HG03571 (cell line): ENCODE measurements around the gene ANKS1A.
"Not testable (repeated sequence)": the region's sequence is repeated elsewhere in the genome, so short reads cannot be mapped to it uniquely, and the experiment has no call there.

Experiments used
- ATAC-seq: cut with Tn5 transposase; IDR thresholded peaks from one replicate; pipeline ENCODE4 v1.9.1; 2021; ENCODE audit not compliant: unreplicated experiment

Gene ANKS1A

DNA sequence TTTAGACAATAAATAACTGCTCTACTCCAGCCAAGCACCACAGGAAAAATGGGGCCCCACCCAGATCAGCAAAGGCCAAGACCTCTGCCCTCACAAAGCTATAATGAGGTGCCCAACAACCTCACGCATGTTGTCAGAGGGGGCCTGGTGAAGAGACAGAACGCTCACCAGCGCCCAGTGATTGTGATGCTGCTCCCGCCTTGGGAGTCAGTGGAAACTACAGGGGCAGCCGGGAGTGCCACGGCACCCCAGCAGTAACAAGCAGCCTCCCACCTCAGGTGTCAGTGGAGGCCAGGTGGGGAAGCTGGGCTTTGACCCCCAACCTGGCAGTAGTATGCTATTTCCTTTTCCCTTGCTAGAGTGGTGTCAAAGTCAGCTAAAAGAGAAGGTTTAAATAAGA lies 204.7 kb downstream of the ANKS1A start:
- ATAC-seq: no peak

DNA sequence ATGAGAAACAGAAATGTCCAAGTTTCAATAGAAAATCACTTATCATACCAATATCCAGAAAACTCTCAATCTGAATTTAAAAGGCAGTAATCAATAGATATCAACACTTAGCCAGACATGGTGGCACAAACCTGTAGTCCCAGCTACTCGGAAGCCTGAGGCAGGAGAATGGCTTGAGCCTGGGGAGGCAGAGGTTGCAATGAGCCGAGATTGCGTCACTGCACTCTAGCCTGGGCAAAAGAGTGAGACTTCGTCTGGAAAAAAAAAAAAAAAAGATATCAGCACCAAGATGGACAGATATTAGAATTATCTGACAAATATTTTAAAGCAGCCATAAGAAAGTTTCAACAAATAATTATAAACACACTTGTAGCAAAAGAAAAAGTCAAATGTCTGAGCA lies 205.1 kb downstream of the ANKS1A start:
- ATAC-seq: no peak

DNA sequence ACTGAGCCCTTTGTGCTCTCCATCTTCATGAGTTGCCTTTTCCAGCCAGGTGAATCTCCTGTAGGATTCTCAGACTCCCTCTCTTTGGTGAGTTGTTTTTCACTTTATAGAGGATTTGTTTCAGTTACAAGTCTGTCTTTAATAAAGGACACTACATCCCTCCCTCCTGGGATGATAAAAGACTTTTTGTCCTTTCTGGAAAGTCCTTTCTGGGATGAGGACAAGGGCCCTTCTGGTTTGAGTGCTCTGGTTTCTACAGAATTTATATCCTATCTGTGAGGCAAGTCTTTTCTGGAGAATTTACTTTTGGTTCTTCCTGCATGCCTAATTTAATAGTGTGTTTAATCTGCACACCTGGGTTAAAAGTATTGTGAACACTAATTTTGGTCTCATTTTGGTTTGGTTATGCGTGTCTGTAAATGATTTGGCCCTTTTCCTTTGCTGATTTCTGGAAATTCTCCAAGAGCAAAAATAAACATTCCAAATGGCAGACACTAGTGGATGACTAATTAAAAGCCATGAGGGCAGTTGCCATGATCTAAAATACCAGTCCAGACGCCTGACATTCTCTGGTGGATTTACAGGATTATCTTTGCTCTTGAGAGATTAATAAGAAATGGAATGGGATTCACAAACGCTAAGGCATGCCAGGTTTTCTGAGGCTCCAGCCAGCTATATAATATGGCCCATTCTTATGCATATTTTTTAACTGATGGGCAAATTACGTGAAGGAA lies 207.2 kb downstream of the ANKS1A start:
- ATAC-seq: no peak

GRCh38 chr6:35099116-35099515 lies 210.1 kb downstream of the ANKS1A start:
- no peak for ATAC-seq

- no peak for ATAC-seq
Measured at GRCh38 chr6:35105078-35105477, 216.0 kb downstream of the ANKS1A start.

GRCh38 chr6:35106061-35106460 lies 217.0 kb downstream of the ANKS1A start:
- not testable (repeated sequence) for ATAC-seq

DNA sequence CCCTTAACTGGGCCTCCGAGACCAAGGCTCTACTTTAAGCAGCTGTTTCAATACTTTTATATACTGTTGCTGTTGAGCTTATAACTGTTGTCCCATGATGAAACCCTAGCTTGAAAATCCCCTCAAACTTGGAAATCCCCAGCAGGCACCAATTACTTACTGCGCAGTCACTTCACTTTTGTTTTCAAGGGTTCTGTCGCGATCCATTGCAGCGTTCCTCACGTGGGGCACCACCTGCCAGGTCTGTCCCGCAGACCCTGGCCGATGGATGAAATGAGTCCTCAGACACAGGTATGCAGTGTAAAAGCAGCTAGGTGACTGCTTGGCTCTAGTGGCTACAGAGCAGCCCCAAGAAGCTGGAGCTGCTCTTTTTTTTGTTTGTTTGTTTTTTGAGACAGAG lies 218.2 kb downstream of the ANKS1A start:
- ATAC-seq: not testable (repeated sequence)

- ATAC-seq: not testable (repeated sequence)
Measured at GRCh38 chr6:35107761-35108160, 218.7 kb downstream of the ANKS1A start.

- ATAC-seq: no peak
Measured at GRCh38 chr6:35108309-35108885, 219.3 kb downstream of the ANKS1A start.

- no peak for ATAC-seq
Measured at GRCh38 chr6:35120746-35121145, 231.7 kb downstream of the ANKS1A start.

- ATAC-seq: no peak
Measured at GRCh38 chr6:35124356-35124755, 235.3 kb downstream of the ANKS1A start.

GRCh38 chr6:35128042-35128441 lies 239.0 kb downstream of the ANKS1A start:
- no peak for ATAC-seq

GRCh38 chr6:35128496-35128895 lies 239.4 kb downstream of the ANKS1A start:
- ATAC-seq: no peak

DNA sequence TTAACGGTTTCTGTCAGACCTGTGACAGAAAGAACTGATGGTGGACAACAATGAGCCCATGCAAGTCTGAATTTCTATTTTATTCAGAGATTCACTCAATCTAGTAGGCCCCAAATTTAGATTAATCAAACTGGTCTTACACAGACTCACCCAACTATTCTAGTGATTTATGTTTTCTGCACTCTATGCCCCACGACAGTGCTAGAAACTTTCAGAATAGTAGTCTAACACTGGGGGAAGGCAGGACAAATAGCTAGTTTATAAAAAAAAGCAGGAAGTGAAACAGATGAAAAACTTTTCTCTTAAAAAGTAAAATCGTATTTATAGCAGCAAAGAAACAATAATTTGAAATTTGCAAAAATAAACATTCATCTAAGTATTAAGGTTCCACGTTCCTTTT lies 247.1 kb downstream of the ANKS1A start:
- ATAC-seq: no peak

GRCh38 chr6:35138191-35138590 lies 249.1 kb downstream of the ANKS1A start:
- ATAC-seq: not testable (repeated sequence)

DNA sequence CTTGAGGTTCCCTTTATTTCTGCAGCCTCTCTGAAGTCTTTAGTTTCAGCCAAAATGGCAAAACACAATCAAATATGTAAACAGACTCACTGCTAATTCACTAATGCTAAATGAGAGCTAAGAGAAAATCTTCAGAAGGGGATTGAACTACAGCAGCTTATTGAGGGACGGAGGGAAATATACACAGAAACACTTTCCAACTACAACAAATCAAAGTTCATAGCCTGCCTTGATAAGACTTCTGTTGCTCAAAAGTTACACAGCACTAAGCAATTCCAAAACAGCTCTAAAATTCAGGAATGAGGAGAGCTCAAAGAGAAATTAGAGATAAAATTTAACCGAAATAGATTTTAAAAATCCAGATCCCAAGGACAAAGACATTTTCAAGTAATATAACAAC lies 250.4 kb downstream of the ANKS1A start:
- no peak for ATAC-seq

GRCh38 chr6:35139924-35140638 lies 251.0 kb downstream of the ANKS1A start:
- ATAC-seq: no peak

DNA sequence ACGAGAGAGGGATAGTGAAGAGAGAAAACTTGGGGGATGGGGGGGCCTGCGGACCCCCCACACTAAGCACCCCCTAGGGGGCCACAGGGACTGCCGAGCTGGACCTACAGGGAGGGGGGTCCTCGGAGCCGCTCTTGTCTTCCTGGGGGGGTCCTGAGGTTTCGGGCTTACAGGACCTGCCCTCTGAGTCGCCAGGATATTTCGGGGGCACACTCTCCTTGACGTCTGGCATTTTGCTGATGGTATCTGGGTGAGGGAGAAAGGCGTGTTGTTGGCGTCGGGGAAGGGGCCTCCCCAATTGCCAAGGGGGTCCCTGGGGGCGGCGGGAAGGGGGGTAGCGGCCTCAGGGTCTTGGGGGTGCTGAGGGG lies 251.6 kb downstream of the ANKS1A start:
- no peak for ATAC-seq
